ENCODE measurements around the gene HDDC3. TPM values are rescaled to one million over a fixed set of nuclear protein-coding genes. Genes with fewer than 3 reads are reported as not detected.
A peak's percentile ranks its signal among the peaks of the same experiment; 100 is the strongest.

The HDDC3 gene
- total RNA-seq, 6 donors from 2014 or later: 5.0 to 19.3 (median 12.5) TPM

DNA sequence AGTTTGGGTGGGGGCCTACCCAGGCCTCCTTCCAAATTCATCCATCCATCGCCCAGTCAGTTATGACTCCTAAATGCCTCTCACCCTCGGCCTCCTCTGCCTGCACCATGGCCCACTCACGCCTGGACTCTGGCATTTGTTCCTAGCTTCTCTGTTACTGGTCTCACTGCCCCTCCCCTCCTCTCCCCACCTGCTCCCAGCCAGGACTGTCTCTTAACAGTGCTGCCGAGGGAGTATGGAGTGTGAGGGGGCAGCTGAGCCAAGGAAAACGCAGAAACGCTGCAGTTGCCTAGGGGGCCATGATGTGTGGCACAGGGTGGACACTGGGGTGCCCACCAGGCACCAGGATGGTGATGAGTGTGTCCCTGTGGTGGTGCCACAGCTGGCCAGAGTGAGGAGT lies 25.4 kb upstream of the HDDC3 start:
- ATAC-seq (ENCODE audit: low FRiP score in 2 of 2): no peak
- H3K27ac ChIP-seq: no peak overlapping the region
- WGBS, 2 donors: 87 to 90% methylated on average over 6 of the region's 6 CpGs
- H3K36me3 ChIP-seq: peaks cover 0 to 39% (median 23%) of the 10 kb centered on the region in 4 donors
- H3K9me3 ChIP-seq: no peaks in the 10 kb centered on the region
- TF ChIP-seq, protein P1, sequence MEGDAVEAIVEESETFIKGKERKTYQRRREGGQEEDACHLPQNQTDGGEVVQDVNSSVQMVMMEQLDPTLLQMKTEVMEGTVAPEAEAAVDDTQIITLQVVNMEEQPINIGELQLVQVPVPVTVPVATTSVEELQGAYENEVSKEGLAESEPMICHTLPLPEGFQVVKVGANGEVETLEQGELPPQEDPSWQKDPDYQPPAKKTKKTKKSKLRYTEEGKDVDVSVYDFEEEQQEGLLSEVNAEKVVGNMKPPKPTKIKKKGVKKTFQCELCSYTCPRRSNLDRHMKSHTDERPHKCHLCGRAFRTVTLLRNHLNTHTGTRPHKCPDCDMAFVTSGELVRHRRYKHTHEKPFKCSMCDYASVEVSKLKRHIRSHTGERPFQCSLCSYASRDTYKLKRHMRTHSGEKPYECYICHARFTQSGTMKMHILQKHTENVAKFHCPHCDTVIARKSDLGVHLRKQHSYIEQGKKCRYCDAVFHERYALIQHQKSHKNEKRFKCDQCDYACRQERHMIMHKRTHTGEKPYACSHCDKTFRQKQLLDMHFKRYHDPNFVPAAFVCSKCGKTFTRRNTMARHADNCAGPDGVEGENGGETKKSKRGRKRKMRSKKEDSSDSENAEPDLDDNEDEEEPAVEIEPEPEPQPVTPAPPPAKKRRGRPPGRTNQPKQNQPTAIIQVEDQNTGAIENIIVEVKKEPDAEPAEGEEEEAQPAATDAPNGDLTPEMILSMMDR (IDR thresholded peaks at IDR 0.05): no peak
- TF ChIP-seq POLR2A (IDR thresholded peaks at IDR 0.05) (no peak), POLR2AphosphoS5 (IDR thresholded peaks at IDR 0.05) (no peak), EP300 (IDR thresholded peaks at IDR 0.05) (no peak)
- H3K4me3 ChIP-seq: peak overlapping the region in 2 of 4 donors; percentile 61 to 69
- no peak for DNase-seq
- peaks cover 23 to 35% (median 25%) of the 10 kb centered on the region in 4 donors for H3K4me1 ChIP-seq
- no peaks in the 10 kb centered on the region for H3K27me3 ChIP-seq

DNA sequence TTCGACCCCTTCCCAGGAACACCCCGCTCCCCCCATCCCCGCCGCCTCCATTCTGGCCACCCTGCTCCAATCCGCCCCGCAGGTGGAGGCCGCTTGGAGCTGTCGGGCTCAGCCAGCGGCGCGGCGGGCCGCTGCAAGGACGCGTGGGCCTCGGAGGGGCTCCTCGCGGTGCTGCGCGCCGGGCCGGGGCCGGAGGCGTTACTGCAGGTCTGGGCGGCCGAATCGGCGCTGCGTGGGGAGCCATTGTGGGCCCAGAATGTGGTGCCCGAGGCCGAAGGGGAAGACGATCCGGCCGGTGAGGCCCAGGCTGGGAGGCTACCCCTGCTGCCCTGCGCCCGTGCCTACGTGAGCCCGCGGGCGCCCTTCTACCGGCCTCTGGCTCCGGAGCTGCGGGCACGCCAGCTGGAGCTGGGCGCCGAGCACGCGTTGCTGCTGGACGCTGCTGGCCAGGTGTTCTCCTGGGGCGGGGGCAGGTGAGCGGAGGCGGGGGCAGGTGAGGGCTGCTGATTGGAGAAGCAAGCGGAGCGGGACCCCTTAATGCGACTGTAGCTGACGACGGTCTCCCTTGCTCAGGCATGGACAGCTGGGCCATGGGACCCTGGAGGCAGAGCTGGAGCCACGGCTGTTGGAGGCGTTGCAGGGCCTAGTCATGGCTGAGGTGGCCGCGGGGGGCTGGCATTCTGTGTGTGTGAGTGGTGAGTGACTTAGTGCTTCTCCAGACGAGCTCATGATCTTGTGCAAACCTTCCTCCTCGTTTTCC lies 24.9 kb upstream of the HDDC3 start:
- peak overlapping the region; percentile 40 to 69 (median 56) for H3K4me3 ChIP-seq
- H3K4me1 ChIP-seq: peaks cover 23 to 35% (median 25%) of the 10 kb centered on the region in 4 donors
- no peaks in the 10 kb centered on the region for H3K9me3 ChIP-seq
- 38 to 47% methylated on average over 21 to 43 of the region's 63 CpGs for WGBS, 2 donors
- peak in 1 of 2 donors; percentile 22 for ATAC-seq (ENCODE audit: low FRiP score in 2 of 2)
- peak overlapping the region in 2 of 4 donors; percentile 43 to 49 for H3K27ac ChIP-seq
- H3K36me3 ChIP-seq: peaks cover 0 to 41% (median 27%) of the 10 kb centered on the region in 4 donors
- no peak for TF ChIP-seq POLR2AphosphoS5 (IDR thresholded peaks at IDR 0.05)
- TF ChIP-seq, protein P1 (IDR thresholded peaks at IDR 0.05): no peak
- TF ChIP-seq EP300 (IDR thresholded peaks at IDR 0.05): no peak
- TF ChIP-seq POLR2A (IDR thresholded peaks at IDR 0.05): no peak
- DNase-seq: peak in 1 of 2 donors; percentile 90
- no peaks in the 10 kb centered on the region for H3K27me3 ChIP-seq

DNA sequence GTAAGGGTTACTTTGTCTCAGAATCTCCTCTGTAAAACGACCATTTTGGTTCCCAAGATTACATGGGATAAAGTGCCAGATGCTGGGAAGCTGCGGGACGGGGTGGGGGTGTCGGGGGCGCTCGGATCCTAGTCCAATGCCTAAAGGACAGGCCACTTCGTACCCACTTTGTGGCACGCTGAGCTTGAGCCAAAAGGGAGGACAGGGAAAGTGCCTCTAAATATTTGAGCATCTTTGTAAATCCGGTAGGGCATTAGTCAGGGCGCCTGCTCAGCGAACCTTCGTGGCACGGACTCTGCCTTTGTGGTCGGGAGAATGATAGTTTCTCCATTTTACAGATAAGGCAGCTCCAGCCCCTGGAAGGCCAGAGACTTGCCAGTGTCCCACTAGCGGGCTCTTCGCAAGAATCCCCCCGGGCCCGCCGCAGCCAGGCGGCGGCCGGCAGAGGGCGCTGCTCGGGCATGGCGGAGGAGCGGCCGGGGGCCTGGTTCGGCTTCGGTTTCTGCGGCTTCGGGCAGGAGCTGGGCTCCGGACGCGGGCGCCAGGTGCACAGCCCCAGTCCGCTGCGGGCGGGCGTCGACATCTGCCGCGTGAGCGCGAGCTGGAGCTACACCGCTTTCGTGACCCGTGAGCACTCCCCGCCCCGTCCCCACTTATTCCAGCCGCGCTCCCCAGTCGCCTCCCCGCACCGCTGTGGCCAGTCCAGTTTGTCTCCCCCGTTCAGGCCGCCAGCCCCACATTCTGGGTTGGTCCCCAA lies 24.1 kb upstream of the HDDC3 start:
- Histone ChIP-seq H3K9me3 (no peaks in the 10 kb centered on the region), H3K4me3 (peak overlapping the region; percentile 40 to 69 (median 56)), H3K27me3 (no peaks in the 10 kb centered on the region), H3K27ac (peak overlapping the region in 2 of 4 donors; percentile 43 to 49), H3K4me1 (peaks cover 23 to 35% (median 25%) of the 10 kb centered on the region in 4 donors), H3K36me3 (peaks cover 0 to 41% (median 27%) of the 10 kb centered on the region in 4 donors)
- TF ChIP-seq POLR2A (IDR thresholded peaks at IDR 0.05): no peak
- TF ChIP-seq, protein P1 (IDR thresholded peaks at IDR 0.05): peak; percentile 89 to 98 (median 92)
- TF ChIP-seq EP300 (IDR thresholded peaks at IDR 0.05): no peak
- peak in 1 of 2 donors; percentile 5 for TF ChIP-seq POLR2AphosphoS5 (IDR thresholded peaks at IDR 0.05)
- DNase-seq (peak; percentile 80 to 97), ATAC-seq (ENCODE audit: low FRiP score in 2 of 2) (peak; percentile 30 to 77)
- 13 to 28% methylated on average over 23 to 44 of the region's 56 CpGs for WGBS, 2 donors

DNA sequence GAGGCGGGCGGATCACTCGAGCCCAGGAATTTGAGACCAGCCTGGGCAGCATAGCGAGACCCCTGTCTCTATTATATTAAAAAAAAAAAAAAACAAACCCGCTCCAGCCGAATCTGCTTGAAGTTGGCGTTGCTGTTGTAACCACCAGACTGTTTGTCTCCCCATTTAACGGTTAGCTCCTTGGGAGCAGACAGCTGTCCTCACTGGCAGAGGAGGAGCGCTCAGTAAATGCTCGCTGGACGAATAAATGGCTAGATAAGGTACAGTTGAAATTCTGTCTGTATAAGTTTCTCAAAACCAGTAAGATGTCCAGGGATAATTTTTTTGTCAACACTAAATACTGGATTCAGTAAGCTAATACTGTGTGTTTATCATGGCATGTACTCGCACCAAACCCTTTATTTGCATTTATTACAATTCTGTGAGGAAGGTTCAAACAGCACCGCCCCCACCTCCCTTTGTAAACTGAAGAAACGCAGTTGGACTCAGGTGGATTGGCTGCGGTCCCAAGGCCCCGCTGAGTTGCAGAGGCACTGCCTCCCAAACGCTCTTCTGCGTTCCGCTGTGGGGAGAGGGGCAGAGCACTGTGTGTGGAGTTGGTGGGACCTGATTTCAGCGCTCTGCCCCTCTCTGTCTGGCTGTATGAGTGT lies 23.4 kb upstream of the HDDC3 start:
- no peaks in the 10 kb centered on the region for H3K9me3 ChIP-seq
- TF ChIP-seq, protein P1 (IDR thresholded peaks at IDR 0.05): no peak
- TF ChIP-seq EP300 (IDR thresholded peaks at IDR 0.05) (no peak), POLR2A (IDR thresholded peaks at IDR 0.05) (no peak), POLR2AphosphoS5 (IDR thresholded peaks at IDR 0.05) (no peak)
- 70 to 72% methylated on average over 20 of the region's 20 CpGs for WGBS, 2 donors
- H3K27ac ChIP-seq: peak overlapping the region in 1 of 4 donors; percentile 49
- peaks cover 1 to 41% (median 26%) of the 10 kb centered on the region in 4 donors for H3K36me3 ChIP-seq
- ATAC-seq (ENCODE audit: low FRiP score in 2 of 2) (no peak), DNase-seq (no peak)
- H3K27me3 ChIP-seq: no peaks in the 10 kb centered on the region
- H3K4me1 ChIP-seq: peaks cover 23 to 35% (median 25%) of the 10 kb centered on the region in 4 donors
- H3K4me3 ChIP-seq: peak overlapping the region in 3 of 4 donors; percentile 55 to 85 (median 64)

All from upper lobe of left lung (tissue), 6 donors.